ENCODE data around the gene NHLRC3. TPM values are rescaled to one million over a fixed set of nuclear protein-coding genes. Genes with fewer than 3 reads are reported as not detected.

The NHLRC3 gene
- total and polyA plus RNA-seq, 7 donors: 2.4 to 16.9 (median 14.5) TPM

DNA sequence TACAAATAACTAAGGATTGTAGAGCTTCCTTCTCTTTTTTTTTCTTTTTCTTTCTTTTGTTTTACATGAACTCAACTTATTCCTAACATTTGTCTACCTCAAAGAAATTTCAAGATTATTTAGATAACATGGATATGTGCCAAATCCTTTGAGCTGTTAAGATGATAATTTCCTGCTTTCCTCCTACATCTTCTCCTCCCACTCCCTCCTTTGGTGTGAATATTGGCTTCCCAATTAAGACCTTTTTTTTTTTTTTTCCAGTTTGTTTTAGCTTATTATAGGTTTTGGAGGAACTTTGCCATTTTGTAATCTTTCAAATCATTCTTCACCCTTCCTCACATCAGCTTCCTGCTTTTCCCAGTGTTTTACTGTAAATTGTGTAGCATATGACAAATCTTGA lies 10.6 kb downstream of the NHLRC3 start:
- H3K27me3 ChIP-seq: no peaks in the 10 kb centered on the region
- intact Hi-C loops (cut with DNase I): no loop called here
- TF ChIP-seq, protein P1, sequence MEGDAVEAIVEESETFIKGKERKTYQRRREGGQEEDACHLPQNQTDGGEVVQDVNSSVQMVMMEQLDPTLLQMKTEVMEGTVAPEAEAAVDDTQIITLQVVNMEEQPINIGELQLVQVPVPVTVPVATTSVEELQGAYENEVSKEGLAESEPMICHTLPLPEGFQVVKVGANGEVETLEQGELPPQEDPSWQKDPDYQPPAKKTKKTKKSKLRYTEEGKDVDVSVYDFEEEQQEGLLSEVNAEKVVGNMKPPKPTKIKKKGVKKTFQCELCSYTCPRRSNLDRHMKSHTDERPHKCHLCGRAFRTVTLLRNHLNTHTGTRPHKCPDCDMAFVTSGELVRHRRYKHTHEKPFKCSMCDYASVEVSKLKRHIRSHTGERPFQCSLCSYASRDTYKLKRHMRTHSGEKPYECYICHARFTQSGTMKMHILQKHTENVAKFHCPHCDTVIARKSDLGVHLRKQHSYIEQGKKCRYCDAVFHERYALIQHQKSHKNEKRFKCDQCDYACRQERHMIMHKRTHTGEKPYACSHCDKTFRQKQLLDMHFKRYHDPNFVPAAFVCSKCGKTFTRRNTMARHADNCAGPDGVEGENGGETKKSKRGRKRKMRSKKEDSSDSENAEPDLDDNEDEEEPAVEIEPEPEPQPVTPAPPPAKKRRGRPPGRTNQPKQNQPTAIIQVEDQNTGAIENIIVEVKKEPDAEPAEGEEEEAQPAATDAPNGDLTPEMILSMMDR (IDR thresholded peaks at IDR 0.05): no peak
- TF ChIP-seq EP300 (IDR thresholded peaks at IDR 0.05) (no peak), POLR2AphosphoS5 (IDR thresholded peaks at IDR 0.05) (no peak), POLR2A (IDR thresholded peaks at IDR 0.05) (no peak)
- H3K36me3 ChIP-seq: peaks cover 0 to 29% (median 3%) of the 10 kb centered on the region in 4 donors
- no peak overlapping the region for H3K4me3 ChIP-seq
- no peaks in the 10 kb centered on the region for H3K9me3 ChIP-seq
- DNase-seq: no peak
- no peak overlapping the region for H3K27ac ChIP-seq
- no peaks in the 10 kb centered on the region for H3K4me1 ChIP-seq

DNA sequence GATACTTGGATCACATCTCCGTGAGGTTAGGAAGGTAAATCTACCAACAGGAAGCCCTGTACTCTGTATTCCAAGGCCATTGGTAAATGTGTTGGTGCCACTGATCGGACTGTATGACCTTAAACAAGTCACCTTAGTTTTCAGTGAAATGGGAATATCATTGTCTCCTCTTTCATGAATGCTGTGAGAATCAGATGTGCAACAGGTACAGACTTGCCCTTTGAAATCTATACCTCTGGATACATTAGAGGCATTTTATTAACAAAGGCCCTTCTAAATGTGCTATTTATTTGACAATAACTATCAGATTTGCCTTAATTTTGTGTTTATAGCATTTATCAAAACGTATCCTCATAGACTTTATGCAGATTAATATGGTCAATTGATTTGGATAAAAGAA lies 11.0 kb downstream of the NHLRC3 start:
- no peak for DNase-seq
- Histone ChIP-seq H3K36me3 (peaks cover 0 to 24% (median 3%) of the 10 kb centered on the region in 4 donors), H3K27me3 (no peaks in the 10 kb centered on the region), H3K9me3 (no peaks in the 10 kb centered on the region), H3K4me3 (no peak overlapping the region), H3K27ac (no peak overlapping the region), H3K4me1 (no peaks in the 10 kb centered on the region)
- WGBS, 2 donors: 93 to 94% methylated on average over 3 of the region's 3 CpGs
- intact Hi-C loops (cut with DNase I): no loop called here
- TF ChIP-seq, protein P1 (IDR thresholded peaks at IDR 0.05): no peak
- TF ChIP-seq POLR2AphosphoS5 (IDR thresholded peaks at IDR 0.05) (no peak), POLR2A (IDR thresholded peaks at IDR 0.05) (no peak), EP300 (IDR thresholded peaks at IDR 0.05) (no peak)

DNA sequence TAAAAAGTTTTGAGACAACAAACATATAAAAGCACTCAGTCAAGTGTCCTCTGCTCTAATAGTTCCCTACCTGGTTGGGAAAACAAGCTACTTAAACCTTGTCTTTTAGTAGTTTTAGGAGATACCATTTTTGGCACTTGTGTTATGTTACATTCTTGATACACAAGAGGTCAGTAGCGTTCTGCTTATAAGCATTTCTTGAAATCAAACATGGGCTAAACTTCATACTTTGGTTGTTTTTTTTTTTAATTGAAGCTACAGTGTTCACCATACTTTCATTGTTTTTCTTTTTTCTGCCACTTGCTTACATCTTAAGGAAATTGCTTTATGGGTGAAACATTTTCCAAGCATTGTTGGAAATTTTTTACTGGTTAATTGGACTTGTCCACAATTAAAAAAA lies 12.9 kb downstream of the NHLRC3 start:
- H3K4me3 ChIP-seq: no peak overlapping the region
- no peaks in the 10 kb centered on the region for H3K4me1 ChIP-seq
- DNase-seq: no peak
- H3K27ac ChIP-seq: no peak overlapping the region
- H3K36me3 ChIP-seq: peaks cover 0 to 13% (median 0%) of the 10 kb centered on the region in 4 donors
- 31 to 59% methylated on average over 1 of the region's 1 CpG for WGBS, 2 donors
- H3K27me3 ChIP-seq: no peaks in the 10 kb centered on the region
- H3K9me3 ChIP-seq: peaks cover 0 to 2% (median 0%) of the 10 kb centered on the region in 4 donors
- intact Hi-C loops (cut with DNase I): no loop called here
- TF ChIP-seq, protein P1 (IDR thresholded peaks at IDR 0.05): no peak
- TF ChIP-seq POLR2AphosphoS5 (IDR thresholded peaks at IDR 0.05): no peak
- TF ChIP-seq EP300 (IDR thresholded peaks at IDR 0.05): no peak
- TF ChIP-seq POLR2A (IDR thresholded peaks at IDR 0.05): no peak

DNA sequence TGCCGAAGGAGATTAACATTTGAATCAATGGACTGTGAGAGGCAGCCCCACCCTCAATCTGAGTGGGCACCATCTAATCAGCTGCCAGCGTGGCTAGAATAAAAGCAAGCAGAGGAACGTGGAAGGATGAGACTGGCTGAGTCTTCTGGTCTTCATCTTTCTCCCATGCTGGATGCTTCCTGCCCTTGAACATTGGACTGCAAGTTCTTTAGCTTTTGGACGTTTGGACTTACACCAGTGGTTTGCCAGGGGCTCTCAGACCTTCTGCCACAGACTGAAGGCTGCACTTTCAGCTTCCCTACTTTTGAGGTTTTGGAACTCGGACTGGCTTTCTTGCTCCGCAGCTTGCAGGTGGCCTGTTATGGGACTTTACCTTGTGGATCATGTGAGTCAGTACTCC lies 14.7 kb downstream of the NHLRC3 start:
- Histone ChIP-seq H3K4me1 (no peaks in the 10 kb centered on the region), H3K27ac (no peak overlapping the region), H3K36me3 (peaks cover 0 to 13% (median 0%) of the 10 kb centered on the region in 4 donors), H3K27me3 (no peaks in the 10 kb centered on the region), H3K9me3 (peaks cover 0 to 2% (median 0%) of the 10 kb centered on the region in 4 donors), H3K4me3 (no peak overlapping the region)
- WGBS, 2 donors: 83 to 90% methylated on average over 6 of the region's 6 CpGs
- DNase-seq: no peak
- intact Hi-C loops (cut with DNase I): no loop called here
- TF ChIP-seq, protein P1 (IDR thresholded peaks at IDR 0.05): no peak
- no peak for TF ChIP-seq EP300 (IDR thresholded peaks at IDR 0.05)
- no peak for TF ChIP-seq POLR2A (IDR thresholded peaks at IDR 0.05)
- TF ChIP-seq POLR2AphosphoS5 (IDR thresholded peaks at IDR 0.05): no peak

DNA sequence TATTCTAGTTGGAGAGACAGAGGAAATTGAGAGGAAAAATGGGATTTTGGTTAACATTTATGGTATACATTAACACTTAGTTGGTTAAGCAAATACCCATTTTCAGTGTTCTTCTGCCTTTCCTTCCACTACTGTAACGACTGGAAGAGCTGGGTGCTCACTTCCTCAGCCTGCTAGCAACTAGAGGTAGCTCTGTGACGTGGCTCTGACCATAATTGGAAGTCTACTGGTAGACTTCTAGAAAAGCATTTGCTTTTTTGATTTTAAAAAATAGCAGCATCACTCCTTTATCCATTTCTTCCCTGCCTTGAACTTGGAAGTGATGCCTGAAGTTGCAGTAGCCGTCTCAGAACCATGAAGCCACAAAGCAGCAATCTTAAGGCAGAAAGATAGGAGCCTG lies 15.9 kb downstream of the NHLRC3 start:
- 83 to 86% methylated on average over 3 of the region's 3 CpGs for WGBS, 2 donors
- Histone ChIP-seq H3K4me3 (no peak overlapping the region), H3K27ac (no peak overlapping the region), H3K4me1 (no peaks in the 10 kb centered on the region), H3K27me3 (no peaks in the 10 kb centered on the region), H3K36me3 (peaks cover 0 to 5% (median 0%) of the 10 kb centered on the region in 4 donors), H3K9me3 (peaks cover 0 to 2% (median 0%) of the 10 kb centered on the region in 4 donors)
- TF ChIP-seq, protein P1 (IDR thresholded peaks at IDR 0.05): no peak
- no peak for TF ChIP-seq POLR2AphosphoS5 (IDR thresholded peaks at IDR 0.05)
- TF ChIP-seq POLR2A (IDR thresholded peaks at IDR 0.05): no peak
- no peak for TF ChIP-seq EP300 (IDR thresholded peaks at IDR 0.05)
- no peak for DNase-seq
- intact Hi-C loops (cut with DNase I): no loop called here
